Keratinocyte (primary cell): Measurements from ENCODE around the gene AP5M1. TPM values are rescaled to one million over a fixed set of nuclear protein-coding genes. Genes with fewer than 3 reads are reported as not detected.

Experiments used
- DNase-seq: peaks from one replicate; pipeline ENCODE4 v3.0.0-alpha.2; 2011; ENCODE audit warnings: low read depth, missing footprints, low spot score
- FAIRE-seq: peaks from 2 replicates; lab custom pipeline; 2011; peaks lifted over from hg19 to GRCh38; lab: Jason Lieb, UNC
- H2AFZ ChIP-seq: 2 replicates; pipeline ENCODE4 v1.6.0; 2012; ENCODE audit warnings: low read length, control low read depth, inconsistent platforms; ENCODE audit not compliant: control insufficient read depth
- H3K27ac ChIP-seq: 2 replicates; pipeline ENCODE4 v1.5.1; 2011; ENCODE audit warnings: low read length; ENCODE audit not compliant: control insufficient read depth, insufficient read depth
- H3K27me3 ChIP-seq: 3 replicates; pipeline ENCODE4 v1.6.0; 2011; ENCODE audit warnings: low read length; ENCODE audit not compliant: control insufficient read depth, insufficient read depth; ENCODE audit errors: extremely low read depth
- H3K36me3 ChIP-seq, 2 experiments: 2 replicates in 1 of 2; 3 replicates in 1 of 2; pipeline ENCODE4 v1.5.1; 2011; ENCODE audit warnings: low read length in 2 of 2, mild to moderate bottlenecking in 1 of 2; ENCODE audit not compliant: control insufficient read depth in 2 of 2, insufficient read depth in 2 of 2; ENCODE audit errors: extremely low read depth in 1 of 2
- H3K4me1 ChIP-seq: 3 replicates; pipeline ENCODE4 v1.5.1; 2011; ENCODE audit warnings: low read length; ENCODE audit not compliant: control insufficient read depth, insufficient read depth; ENCODE audit errors: extremely low read depth
- H3K4me2 ChIP-seq: 3 replicates; pipeline ENCODE4 v1.6.0; 2011; ENCODE audit warnings: low read depth, low read length; ENCODE audit not compliant: control insufficient read depth, insufficient read depth; ENCODE audit errors: extremely low read depth
- H3K4me3 ChIP-seq, 3 experiments: fragments of 200-600 bp in 1 of 3; sonication (generic) in 1 of 3; 2 replicates in 2 of 3; 3 replicates in 1 of 3; pipeline ENCODE4 v1.5.1; 2011 to 2016; ENCODE audit warnings: low read length in 3 of 3, mild to moderate bottlenecking in 3 of 3, control low read depth in 2 of 3, inconsistent platforms in 1 of 3, low read depth in 1 of 3, mixed read lengths in 1 of 3, mixed run types in 1 of 3, moderate library complexity in 1 of 3; ENCODE audit not compliant: control insufficient read depth in 2 of 3, insufficient read depth in 2 of 3; ENCODE audit errors: extremely low read depth in 1 of 3
- H3K79me2 ChIP-seq: 2 replicates; pipeline ENCODE4 v1.6.0; 2012; ENCODE audit warnings: low read length; ENCODE audit not compliant: control insufficient read depth, insufficient read depth
- H3K9ac ChIP-seq: 3 replicates; pipeline ENCODE4 v1.6.0; 2011; ENCODE audit warnings: low read length; ENCODE audit not compliant: control insufficient read depth, insufficient read depth; ENCODE audit errors: extremely low read depth
- H3K9me1 ChIP-seq: 3 replicates; pipeline ENCODE4 v1.6.0; 2011; ENCODE audit warnings: low read length; ENCODE audit not compliant: control insufficient read depth, insufficient read depth; ENCODE audit errors: extremely low read depth
- H3K9me3 ChIP-seq: 2 replicates; pipeline ENCODE4 v1.5.1; 2012; ENCODE audit warnings: low read depth, low read length; ENCODE audit not compliant: control insufficient read depth
- H4K20me1 ChIP-seq: 3 replicates; pipeline ENCODE4 v1.6.0; 2011; ENCODE audit warnings: low read length; ENCODE audit not compliant: control insufficient read depth, insufficient read depth; ENCODE audit errors: extremely low read depth
- CTCF ChIP-seq, 3 experiments: IDR thresholded peaks in 1 of 3; conservative IDR thresholded peaks in 1 of 3; optimal IDR thresholded peaks in 1 of 3; 2 replicates in 2 of 3; 3 replicates in 1 of 3; pipeline versions ENCODE3 to v1.5.1; 2011; ENCODE audit warnings: low read length in 3 of 3, mild to moderate bottlenecking in 3 of 3, moderate library complexity in 2 of 3, control low read depth in 1 of 3, inconsistent platforms in 1 of 3; ENCODE audit not compliant: insufficient read depth in 2 of 3; ENCODE audit errors: extremely low read depth in 1 of 3
- EZH2 ChIP-seq: IDR thresholded peaks from one replicate; pipeline ENCODE4 v1.6.1; 2012; ENCODE audit warnings: inconsistent platforms, mild to moderate bottlenecking, low read length, moderate library complexity
- dilution Hi-C: fragments of 300-500 bp; cut with MboI; formaldehyde crosslinking; loops from one replicate; pipeline ENCODE4 v1.7.0; 2020; ENCODE audit warnings: low sequenced_read_pairs; ENCODE audit not compliant: extremely low pct_ligation_motif_present
- polyA plus RNA-seq, 5 experiments: library from polyadenylated mRNA; depleted of rRNA in 3 of 5; stranded (reverse) in 3 of 5; stranded (forward) in 1 of 5; unstranded in 1 of 5; fragments of >200 nt; gene quantifications; 1 replicate in 1 of 5; 2 replicates in 3 of 5; 3 replicates in 1 of 5; pipeline versions ENCODE4 v1.2.1 to v1.2.3, GENCODE V29; 2011 to 2012; ENCODE audit warnings: missing spikeins in 2 of 5, low read depth in 1 of 5, low replicate concordance in 1 of 5

The AP5M1 gene
- polyA plus RNA-seq, 1 donor (not counting 4 experiments of a cell fraction or from before 2014, with no cell fraction given) = 35.8 TPM

- no peak overlapping the region for H2AFZ ChIP-seq
- H3K27ac ChIP-seq = no peak overlapping the region
- peaks cover 24% of the 10 kb centered on the region for H3K79me2 ChIP-seq
- H3K4me1 ChIP-seq = no peaks in the 10 kb centered on the region
- no peaks in the 10 kb centered on the region for H3K27me3 ChIP-seq
- dilution Hi-C loops = no loop called here
- DNase-seq = no peak
- H3K9ac ChIP-seq = no peak overlapping the region
- no peak for TF ChIP-seq EZH2
- no peak for TF ChIP-seq CTCF (optimal IDR thresholded peaks at IDR 0.05 in 1 of 3, IDR thresholded peaks at IDR 0.05 in 1 of 3, conservative IDR thresholded peaks at IDR 0.05 in 1 of 3; ENCODE audit: extremely low read depth in 1 of 3, insufficient read depth in 2 of 3, low read length in 3 of 3)
- H3K9me3 ChIP-seq = no peaks in the 10 kb centered on the region
- H3K4me2 ChIP-seq = no peak overlapping the region
- H3K9me1 ChIP-seq = no peaks in the 10 kb centered on the region
- peaks cover 1% of the 10 kb centered on the region for H4K20me1 ChIP-seq
- no peaks in the 10 kb centered on the region for H3K36me3 ChIP-seq
- no peak for FAIRE-seq
- H3K4me3 ChIP-seq = no peak overlapping the region
Measured at GRCh38 chr14:57245941-57246340, 22.8 kb upstream of the AP5M1 start.

GRCh38 chr14:57246933-57247657 lies 21.7 kb upstream of the AP5M1 start:
- TF ChIP-seq EZH2 = no peak
- TF ChIP-seq CTCF (optimal IDR thresholded peaks at IDR 0.05 in 1 of 3, IDR thresholded peaks at IDR 0.05 in 1 of 3, conservative IDR thresholded peaks at IDR 0.05 in 1 of 3; ENCODE audit: extremely low read depth in 1 of 3, insufficient read depth in 2 of 3, low read length in 3 of 3) = no peak
- Histone ChIP-seq H3K27ac (no peak overlapping the region), H3K9me1 (no peaks in the 10 kb centered on the region), H2AFZ (no peak overlapping the region), H3K4me3 (no peak overlapping the region), H3K4me1 (no peaks in the 10 kb centered on the region), H3K9me3 (no peaks in the 10 kb centered on the region), H4K20me1 (peaks cover 5% of the 10 kb centered on the region), H3K36me3 (no peaks in the 10 kb centered on the region), H3K27me3 (no peaks in the 10 kb centered on the region), H3K4me2 (no peak overlapping the region), H3K9ac (no peak overlapping the region), H3K79me2 (peaks cover 33% of the 10 kb centered on the region)
- DNase-seq (no peak), FAIRE-seq (no peak)
- dilution Hi-C loops = no loop called here
